Activated naive CD8-positive, alpha-beta T cell treated with anti-CD3 and anti-CD28 coated beads, Interleukin-2, amount 10 ng/mL, durations not matched to agents 7 days and 5 days (primary cell): ENCODE measurements around the gene SYDE1. TPM values are rescaled to one million over a fixed set of nuclear protein-coding genes. Genes with fewer than 3 reads are reported as not detected.
A peak's percentile ranks its signal among the peaks of the same experiment; 100 is the strongest.

Experiments
- ATAC-seq: fragments of 150-1000 bp; cut with Tn5 transposase; one replicate; pipeline ENCODE4 v1.10.0; 2021; ENCODE audit warnings: low read depth, moderate library complexity
- POLR2A ChIA-PET: fragments of 350-600 bp; sonication (Branson Sonifier 250); formaldehyde crosslinking; loops from one replicate; lab custom pipeline; 2021; ENCODE audit warnings: antibody characterized with exemption; lab: Charles Lee
- DNase-seq: peaks from one replicate; pipeline ENCODE4 v3.0.0; 2021
- H3K27ac Mint-ChIP-seq: one replicate; pipeline ENCODE4 v1.8.0; 2022; ENCODE audit warnings: mild to moderate bottlenecking, mixed read lengths
- H3K27me3 Mint-ChIP-seq: one replicate; pipeline ENCODE4 v1.8.0; 2022; ENCODE audit warnings: mild to moderate bottlenecking, moderate library complexity, mixed read lengths
- H3K36me3 Mint-ChIP-seq: one replicate; pipeline ENCODE4 v1.8.0; 2021; ENCODE audit warnings: mild to moderate bottlenecking, mixed read lengths
- H3K4me1 Mint-ChIP-seq: one replicate; pipeline ENCODE4 v1.8.0; 2021; ENCODE audit warnings: mixed read lengths
- H3K4me3 Mint-ChIP-seq: one replicate; pipeline ENCODE4 v1.8.0; 2022; ENCODE audit warnings: mild to moderate bottlenecking, moderate library complexity, mixed read lengths
- H3K9me3 Mint-ChIP-seq: one replicate; pipeline ENCODE4 v1.8.0; 2021; ENCODE audit warnings: mixed read lengths
- total RNA-seq, 2 experiments: library from RNA; stranded (reverse); gene quantifications; one replicate each; pipeline ENCODE4 v1.2.3, GENCODE V29; 2021

SYDE1 gene
- total RNA-seq, 2 experiments from 2014 or later, result 0.33 to 0.34 TPM

GRCh38 chr19:15123900-15124299 is 16.7 kb downstream of the SYDE1 start:
- ATAC-seq, result no peak
- POLR2A ChIA-PET, result interaction anchor here (1.2 to 1.6 kb wide), 2 partner anchors 31 to 255 kb away, joined by 4 to 6 read pairs; partner anchors contain the start of gene AKAP8
- Mint-ChIP-seq H3K27me3 (no peaks in the 10 kb centered on the region), H3K27ac (peak overlapping the region; percentile 91), H3K9me3 (no peaks in the 10 kb centered on the region), H3K4me1 (peaks cover 10% of the 10 kb centered on the region), H3K4me3 (peak overlapping the region; percentile 93), H3K36me3 (peaks cover 16% of the 10 kb centered on the region)
- no peak for DNase-seq

GRCh38 chr19:15124572-15125231 is 17.5 kb downstream of the SYDE1 start:
- no peak for DNase-seq

GRCh38 chr19:15125232-15126067 is 18.2 kb downstream of the SYDE1 start:
- peak overlapping the region; percentile 91 for H3K27ac Mint-ChIP-seq

More at GRCh38 chr19:15124572-15125231, 17.5 kb downstream of the SYDE1 start:
- no peak for ATAC-seq
- Mint-ChIP-seq H3K4me3 (peak overlapping the region; percentile 93), H3K36me3 (peaks cover 13% of the 10 kb centered on the region), H3K4me1 (peaks cover 14% of the 10 kb centered on the region), H3K27me3 (no peaks in the 10 kb centered on the region), H3K9me3 (no peaks in the 10 kb centered on the region), H3K27ac (peak overlapping the region; percentile 91)
- POLR2A ChIA-PET, result interaction anchor here (0.5 to 1.6 kb wide), 5 partner anchors 18 to 294 kb away, joined by 3 to 6 read pairs (median 4); partner anchors contain the start of genes AKAP8 and AKAP8L

GRCh38 chr19:15126131-15126910 is 19.1 kb downstream of the SYDE1 start:
- peak overlapping the region; percentile 37 for H3K4me3 Mint-ChIP-seq
- POLR2A ChIA-PET, result interaction anchor here (0.6 to 1.4 kb wide), 5 partner anchors 18 to 1018 kb away, joined by 3 to 5 read pairs (median 3); partner anchors contain the start of genes AKAP8L and HSH2D
- no peaks in the 10 kb centered on the region for H3K27me3 Mint-ChIP-seq

More at GRCh38 chr19:15125232-15126067, 18.2 kb downstream of the SYDE1 start:
- H3K9me3 Mint-ChIP-seq, result no peaks in the 10 kb centered on the region
- H3K4me3 Mint-ChIP-seq, result peak overlapping the region; percentile 93
- peak; percentile 93 for ATAC-seq
- POLR2A ChIA-PET, result interaction anchor here (0.5 to 1.6 kb wide), 10 partner anchors 17 to 1019 kb away, joined by 3 to 6 read pairs (median 3); partner anchors contain the start of genes AKAP8, AKAP8L and HSH2D
- DNase-seq, result peak; percentile 99
- peaks cover 9% of the 10 kb centered on the region for H3K36me3 Mint-ChIP-seq
- H3K27me3 Mint-ChIP-seq, result no peaks in the 10 kb centered on the region
- H3K4me1 Mint-ChIP-seq, result peaks cover 20% of the 10 kb centered on the region

GRCh38 chr19:15128162-15128770 is 21.1 kb downstream of the SYDE1 start:
- Mint-ChIP-seq H3K9me3 (no peaks in the 10 kb centered on the region), H3K27me3 (no peaks in the 10 kb centered on the region), H3K4me3 (no peak overlapping the region), H3K27ac (no peak overlapping the region), H3K4me1 (peaks cover 20% of the 10 kb centered on the region), H3K36me3 (no peaks in the 10 kb centered on the region)
- no peak for ATAC-seq
- POLR2A ChIA-PET, result no interaction called here
- DNase-seq, result no peak

More at GRCh38 chr19:15126131-15126910, 19.1 kb downstream of the SYDE1 start:
- DNase-seq (no peak), ATAC-seq (no peak)
- peaks cover 20% of the 10 kb centered on the region for H3K4me1 Mint-ChIP-seq
- peak overlapping the region; percentile 28 for H3K27ac Mint-ChIP-seq
- peaks cover 5% of the 10 kb centered on the region for H3K36me3 Mint-ChIP-seq
- H3K9me3 Mint-ChIP-seq, result no peaks in the 10 kb centered on the region

GRCh38 chr19:15129856-15130585 is 22.8 kb downstream of the SYDE1 start:
- Mint-ChIP-seq H3K36me3 (no peaks in the 10 kb centered on the region), H3K4me1 (peaks cover 15% of the 10 kb centered on the region), H3K27me3 (no peaks in the 10 kb centered on the region), H3K27ac (peak overlapping the region; percentile 51), H3K4me3 (peak overlapping the region; percentile 16), H3K9me3 (no peaks in the 10 kb centered on the region)
- POLR2A ChIA-PET, result no interaction called here
- DNase-seq, result no peak
- ATAC-seq, result no peak

- DNase-seq (no peak), ATAC-seq (no peak)
- Mint-ChIP-seq H3K4me1 (no peaks in the 10 kb centered on the region), H3K27me3 (peaks cover 2% of the 10 kb centered on the region), H3K9me3 (peaks cover 13% of the 10 kb centered on the region), H3K4me3 (no peak overlapping the region), H3K27ac (no peak overlapping the region), H3K36me3 (no peaks in the 10 kb centered on the region)
- POLR2A ChIA-PET, result interaction anchor here (0.9 kb wide), 1 partner anchor 15 kb away, joined by 4 read pairs; no protein-coding TSS in a partner anchor
These were observed 29.2 kb downstream of the SYDE1 start for GRCh38 chr19:15136234-15136954.

- DNase-seq, result no peak
- no peaks in the 10 kb centered on the region for H3K4me1 Mint-ChIP-seq
- H3K27me3 Mint-ChIP-seq, result peaks cover 2% of the 10 kb centered on the region
- H3K27ac Mint-ChIP-seq, result no peak overlapping the region
- H3K36me3 Mint-ChIP-seq, result no peaks in the 10 kb centered on the region
- no peak overlapping the region for H3K4me3 Mint-ChIP-seq
- POLR2A ChIA-PET, result no interaction called here
- ATAC-seq, result no peak
- peaks cover 13% of the 10 kb centered on the region for H3K9me3 Mint-ChIP-seq
These were observed 30.6 kb downstream of the SYDE1 start for GRCh38 chr19:15137777-15138176.

DNA sequence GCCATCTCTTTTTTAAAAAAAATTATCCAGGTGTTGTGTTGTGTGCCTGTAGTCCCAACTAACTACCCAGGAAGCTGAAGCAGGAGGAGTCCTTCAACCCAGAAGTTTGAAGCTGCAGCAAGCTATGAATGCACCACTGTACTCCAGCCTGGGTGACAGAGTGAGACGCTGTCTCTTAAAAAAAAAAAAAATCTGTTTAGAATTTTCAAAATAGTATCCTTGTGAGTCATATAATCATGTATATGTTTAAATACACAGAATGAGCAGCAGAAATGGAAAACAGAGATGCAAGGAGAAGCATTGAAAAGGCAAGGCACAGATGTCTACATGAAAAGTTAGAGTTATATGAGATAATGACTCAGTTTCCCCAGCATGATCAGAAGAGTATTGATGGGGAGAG is 31.2 kb downstream of the SYDE1 start:
- no peak overlapping the region for H3K4me3 Mint-ChIP-seq
- H3K36me3 Mint-ChIP-seq, result no peaks in the 10 kb centered on the region
- no peak for ATAC-seq
- H3K27ac Mint-ChIP-seq, result no peak overlapping the region
- peaks cover 13% of the 10 kb centered on the region for H3K9me3 Mint-ChIP-seq
- no peaks in the 10 kb centered on the region for H3K4me1 Mint-ChIP-seq
- H3K27me3 Mint-ChIP-seq, result peaks cover 2% of the 10 kb centered on the region
- no peak for DNase-seq
- POLR2A ChIA-PET, result no interaction called here

DNA sequence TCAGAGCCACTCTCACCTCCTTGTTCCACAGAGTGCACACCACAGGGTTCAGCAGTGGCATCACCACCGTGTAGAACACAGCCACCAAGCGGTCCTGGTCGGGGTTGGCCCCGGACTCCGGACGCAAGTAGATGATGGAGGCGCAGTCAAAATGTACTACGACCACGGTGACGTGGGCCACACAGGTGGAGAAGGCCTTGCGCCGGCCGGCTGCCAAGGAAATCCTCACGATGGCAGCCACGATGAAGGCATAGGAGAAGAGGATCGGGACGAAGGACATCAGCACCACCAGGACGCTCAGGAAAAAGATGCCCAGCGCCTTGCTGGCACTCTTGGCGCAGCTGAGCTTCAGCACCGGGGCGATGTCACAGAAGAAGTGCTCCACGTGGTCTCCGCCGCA is 33.9 kb downstream of the SYDE1 start:
- POLR2A ChIA-PET, result no interaction called here
- no peak overlapping the region for H3K4me3 Mint-ChIP-seq
- no peaks in the 10 kb centered on the region for H3K4me1 Mint-ChIP-seq
- H3K36me3 Mint-ChIP-seq, result no peaks in the 10 kb centered on the region
- DNase-seq (no peak), ATAC-seq (no peak)
- H3K27ac Mint-ChIP-seq, result no peak overlapping the region
- peaks cover 5% of the 10 kb centered on the region for H3K27me3 Mint-ChIP-seq
- H3K9me3 Mint-ChIP-seq, result peaks cover 13% of the 10 kb centered on the region

GRCh38 chr19:15142313-15142712 is 35.1 kb downstream of the SYDE1 start:
- H3K27me3 Mint-ChIP-seq, result peaks cover 3% of the 10 kb centered on the region
- DNase-seq (no peak), ATAC-seq (no peak)
- H3K27ac Mint-ChIP-seq, result no peak overlapping the region
- POLR2A ChIA-PET, result no interaction called here
- H3K4me1 Mint-ChIP-seq, result peaks cover 1% of the 10 kb centered on the region
- no peak overlapping the region for H3K4me3 Mint-ChIP-seq
- no peaks in the 10 kb centered on the region for H3K36me3 Mint-ChIP-seq
- H3K9me3 Mint-ChIP-seq, result peaks cover 10% of the 10 kb centered on the region
